Heart right ventricle (tissue), 16 donors: Measurements from ENCODE around the gene PSMD5. TPM values are rescaled to one million over a fixed set of nuclear protein-coding genes. Genes with fewer than 3 reads are reported as not detected.

Experiments used
- ATAC-seq, 8 donors: fragments of 200-7000 bp; cut with Tn5 transposase; one replicate each; pipeline ENCODE4 v1.9.1; 2020; ENCODE audit warnings: mild to moderate bottlenecking in 8 of 8, moderate library complexity in 8 of 8, moderate number of reproducible peaks in 1 of 8
- DNase-seq, 2 donors: peaks; one replicate each; pipeline ENCODE4 v3.0.0-alpha.2; 2020
- H3K27ac ChIP-seq, 10 donors: fragments of 200-600 bp; sonication (generic) in 2 of 10; one replicate each; pipeline versions ENCODE4 v1.5.0 to v1.8.0; 2020 to 2022; ENCODE audit warnings: mild to moderate bottlenecking in 3 of 10
- H3K27me3 ChIP-seq, 7 donors: fragments of 200-600 bp; one replicate each; pipeline ENCODE4 v1.8.0; 2021 to 2022; ENCODE audit warnings: mild to moderate bottlenecking in 2 of 7
- H3K36me3 ChIP-seq, 9 donors: fragments of 200-600 bp; sonication (generic) in 1 of 9; one replicate each; pipeline versions ENCODE4 v1.5.0 to v1.8.0; 2020 to 2022; ENCODE audit warnings: mild to moderate bottlenecking in 2 of 9
- H3K4me1 ChIP-seq, 9 donors: fragments of 200-600 bp; sonication (generic) in 1 of 9; one replicate each; pipeline versions ENCODE4 v1.5.0 to v1.8.0; 2020 to 2022; ENCODE audit warnings: mild to moderate bottlenecking in 4 of 9
- H3K4me3 ChIP-seq, 10 donors: fragments of 200-600 bp; sonication (generic) in 2 of 10; one replicate each; pipeline versions ENCODE4 v1.5.0 to v1.8.0; 2020 to 2022; ENCODE audit warnings: mild to moderate bottlenecking in 7 of 10, moderate library complexity in 2 of 10
- H3K9me3 ChIP-seq, 11 donors: fragments of 200-600 bp in 10 of 11; sonication (generic) in 2 of 11; one replicate each; pipeline versions ENCODE4 v1.5.0 to v1.8.0; 2013 to 2022; ENCODE audit warnings: mild to moderate bottlenecking in 2 of 11, control low read depth in 1 of 11, moderate library complexity in 1 of 11
- CTCF ChIP-seq, 9 donors: fragments of 200-600 bp; sonication (generic) in 2 of 9; IDR thresholded peaks; one replicate each; pipeline versions ENCODE4 v1.5.0 to v1.8.0; 2021 to 2022; ENCODE audit warnings: antibody characterized with exemption in 9 of 9, mild to moderate bottlenecking in 5 of 9, moderate library complexity in 1 of 9
- WGBS, 2 donors: extraction: QIAGEN DNeasy Blood & Tissue Kit; methylation state at CpG; one replicate each; pipeline ENCODE4 v1.1.7; 2013; ENCODE audit warnings: inconsistent platforms in 1 of 2; 5-methylcytosine and 5-hydroxymethylcytosine counted together
- intact Hi-C, 10 donors: fragments of 100-400 bp; cut with DNase I; formaldehyde crosslinking; loops; one replicate each; pipeline versions ENCODE4 v1.11.1 to v1.14.2; 2022
- polyA plus RNA-seq, 2 donors: library from polyadenylated mRNA; stranded (reverse); fragments of 200-250 nt; gene quantifications; one replicate each; pipeline ENCODE4 v1.2.3, GENCODE V29; 2013
- total RNA-seq, 10 donors: library from RNA; stranded (reverse); fragmentation: NEBNext Ultra II Directional in 3 of 10; extraction: Animal tissue kit (Norgen Biotek cat#: 25700) in 3 of 10; gene quantifications; one replicate each; pipeline versions ENCODE4 v1.2.1 to v1.2.4, GENCODE V29; 2021 to 2023
- donor health status: Arrhythmogenic right ventricular cardiomyopathy.
- donor health status: ischemic (EF 13 %, LVEDD 7.1; RV severe dilation, severe dysfunction).
- donor health status: healthy with polysubstance abuse.
- donor health status: DM: no; HTN: yes; CAD: no.
- donor health status: DM: no; HTN: no; CAD: no.
- donor health status: ischemic (EF 25% LVEDD 6.9; RV normal size, moderate dysfunction).
- donor health status: ischemic (EF 25% LVEDD 5.7; RV mildly dilated, moderate dysfunction).
- donor health status: healthy.
- donor health status: DM: yes; HTN: yes; CAD: no.
- donor health status: Ischemic cardiomyopathy.
- donor health status: ischemic (EF 35%, LVEDD 5.7; RV mildly dilated, moderate dysfunction).
- donor health status: nonischemic (EF 11% LVEDD 7.7; RV severe dilation, severe dysfunction).
- donor health status: DM: yes; HTN: yes; CAD: no.
- donor health status: PGD.
- donor health status: ischemic (EF 29% LVEDD 5.4; RV normal size, mild dysfunction).
- donor health status: nonischemic (EF 23%, LVEDD 6.1; RV moderate dilation, normal function).

PSMD5 gene
- total and polyA plus RNA-seq, 12 donors, result 7.7 to 22.8 (median 14.3) TPM

GRCh38 chr9:120783602-120784047 is 59.1 kb downstream of the PSMD5 start:
- intact Hi-C loops, result no loop called here
- H3K9me3 ChIP-seq, result no peaks in the 10 kb centered on the region
- peaks cover 0 to 42% (median 15%) of the 10 kb centered on the region in 9 donors for H3K4me1 ChIP-seq
- H3K27me3 ChIP-seq, result no peaks in the 10 kb centered on the region
- TF ChIP-seq CTCF (IDR thresholded peaks at IDR 0.05), result no peak
- peaks cover 0 to 84% (median 5%) of the 10 kb centered on the region in 9 donors for H3K36me3 ChIP-seq
- WGBS, 2 donors, result 71 to 84% methylated on average over 2 of the region's 2 CpGs
- peak overlapping the region in 1 of 10 donors; percentile 26 for H3K27ac ChIP-seq
- no peak overlapping the region for H3K4me3 ChIP-seq
- ATAC-seq (no peak), DNase-seq (no peak)

GRCh38 chr9:120781236-120781635 is 61.5 kb downstream of the PSMD5 start:
- Histone ChIP-seq H3K36me3 (peaks cover 0 to 84% (median 20%) of the 10 kb centered on the region in 9 donors), H3K27me3 (no peaks in the 10 kb centered on the region), H3K27ac (no peak overlapping the region), H3K4me3 (no peak overlapping the region), H3K4me1 (peaks cover 0 to 24% (median 0%) of the 10 kb centered on the region in 9 donors), H3K9me3 (no peaks in the 10 kb centered on the region)
- no peak for TF ChIP-seq CTCF (IDR thresholded peaks at IDR 0.05)
- DNase-seq (no peak), ATAC-seq (no peak)
- WGBS, 2 donors, result 92% methylated on average over 2 of the region's 2 CpGs
- intact Hi-C loops, result no loop called here

- peaks cover 0 to 24% (median 0%) of the 10 kb centered on the region in 9 donors for H3K4me1 ChIP-seq
- ATAC-seq (no peak), DNase-seq (no peak)
- intact Hi-C loops, result no loop called here
- H3K9me3 ChIP-seq, result no peaks in the 10 kb centered on the region
- H3K36me3 ChIP-seq, result peaks cover 0 to 84% (median 22%) of the 10 kb centered on the region in 9 donors
- WGBS, 2 donors, result 96 to 100% methylated on average over 3 of the region's 3 CpGs
- H3K27ac ChIP-seq, result no peak overlapping the region
- no peak for TF ChIP-seq CTCF (IDR thresholded peaks at IDR 0.05)
- no peak overlapping the region for H3K4me3 ChIP-seq
- no peaks in the 10 kb centered on the region for H3K27me3 ChIP-seq
Measured at GRCh38 chr9:120780367-120780766, 62.4 kb downstream of the PSMD5 start.

- Histone ChIP-seq H3K36me3 (peaks cover 0 to 88% (median 28%) of the 10 kb centered on the region in 9 donors), H3K27ac (no peak overlapping the region), H3K4me3 (no peak overlapping the region), H3K9me3 (no peaks in the 10 kb centered on the region), H3K27me3 (no peaks in the 10 kb centered on the region), H3K4me1 (peaks cover 0 to 17% (median 0%) of the 10 kb centered on the region in 9 donors)
- DNase-seq (no peak), ATAC-seq (no peak)
- intact Hi-C loops, result no loop called here
- no peak for TF ChIP-seq CTCF (IDR thresholded peaks at IDR 0.05)
Measured at GRCh38 chr9:120779227-120779626, 63.5 kb downstream of the PSMD5 start.
